ENCODE results near the gene SLC5A11.

SLC5A11 gene

GRCh38 chr16:24846548-24847357, 990 bp downstream of the SLC5A11 start:
- DNase-seq (ENCODE audit: low read depth): no peak
- H3K4me3 ChIP-seq (ENCODE audit: control insufficient read depth, low read depth, low read length): no peak overlapping the region
- no peak for TF ChIP-seq CTCF (IDR thresholded peaks at IDR 0.05; ENCODE audit: control insufficient read depth, insufficient read depth, low read depth, low read length, missing control alignments)

GRCh38 chr16:24847358-24847664, 1.5 kb downstream of the SLC5A11 start:
- TF ChIP-seq CTCF (IDR thresholded peaks at IDR 0.05; ENCODE audit: control insufficient read depth, insufficient read depth, low read depth, low read length, missing control alignments): no peak
- no peak overlapping the region for H3K4me3 ChIP-seq (ENCODE audit: control insufficient read depth, low read depth, low read length)
- no peak for DNase-seq (ENCODE audit: low read depth)

GRCh38 chr16:24848065-24848464, 2.3 kb downstream of the SLC5A11 start:
- DNase-seq (ENCODE audit: low read depth): no peak

GRCh38 chr16:24849641-24850040, 3.9 kb downstream of the SLC5A11 start:
- TF ChIP-seq CTCF (IDR thresholded peaks at IDR 0.05; ENCODE audit: control insufficient read depth, insufficient read depth, low read depth, low read length, missing control alignments): no peak
- DNase-seq (ENCODE audit: low read depth): no peak

More at GRCh38 chr16:24848065-24848464, 2.3 kb downstream of the SLC5A11 start:
- no peak overlapping the region for H3K4me3 ChIP-seq (ENCODE audit: control insufficient read depth, low read depth, low read length)
- TF ChIP-seq CTCF (IDR thresholded peaks at IDR 0.05; ENCODE audit: control insufficient read depth, insufficient read depth, low read depth, low read length, missing control alignments): no peak

GRCh38 chr16:24850289-24850938, 4.7 kb downstream of the SLC5A11 start:
- no peak for DNase-seq (ENCODE audit: low read depth)
- no peak overlapping the region for H3K4me3 ChIP-seq (ENCODE audit: control insufficient read depth, low read depth, low read length)
- no peak for TF ChIP-seq CTCF (IDR thresholded peaks at IDR 0.05; ENCODE audit: control insufficient read depth, insufficient read depth, low read depth, low read length, missing control alignments)

More at GRCh38 chr16:24849641-24850040, 3.9 kb downstream of the SLC5A11 start:
- H3K4me3 ChIP-seq (ENCODE audit: control insufficient read depth, low read depth, low read length): no peak overlapping the region

- TF ChIP-seq CTCF (IDR thresholded peaks at IDR 0.05; ENCODE audit: control insufficient read depth, insufficient read depth, low read depth, low read length, missing control alignments): no peak
- no peak for DNase-seq (ENCODE audit: low read depth)
- H3K4me3 ChIP-seq (ENCODE audit: control insufficient read depth, low read depth, low read length): no peak overlapping the region
These were observed 5.9 kb downstream of the SLC5A11 start for GRCh38 chr16:24851700-24852099.
